HL-60 (cell line): ENCODE results near the gene AVP.

Experiments used
- CTCF ChIP-seq: IDR thresholded peaks from one replicate; pipeline ENCODE4 v1.5.1; 2011; ENCODE audit warnings: low read length, control low read depth, inconsistent platforms; ENCODE audit not compliant: insufficient read depth
- POLR2AphosphoS5 ChIP-seq: IDR thresholded peaks from 2 replicates; pipeline ENCODE4 v1.6.1; 2012; ENCODE audit warnings: low read depth

GRCh38 chr20:3134151-3134550, 49.6 kb upstream of the AVP start:
- TF ChIP-seq CTCF (no peak), POLR2AphosphoS5 (no peak)
